GM18526 (cell line): ENCODE measurements around the gene BRIP1.

Experiments
- POLR2A ChIP-seq: IDR thresholded peaks from 3 replicates; pipeline ENCODE4 v1.6.1; 2011; ENCODE audit not compliant: insufficient read length; ENCODE audit errors: extremely low read depth

Gene BRIP1

GRCh38 chr17:61732169-61732568, 131.2 kb downstream of the BRIP1 start:
- TF ChIP-seq POLR2A = no peak

GRCh38 chr17:61731330-61731729, 132.0 kb downstream of the BRIP1 start:
- no peak for TF ChIP-seq POLR2A

- TF ChIP-seq POLR2A = no peak
These were observed 133.5 kb downstream of the BRIP1 start for GRCh38 chr17:61729690-61730268.

- TF ChIP-seq POLR2A = no peak
These were observed 135.0 kb downstream of the BRIP1 start for GRCh38 chr17:61728297-61728836.

- no peak for TF ChIP-seq POLR2A
These were observed 136.4 kb downstream of the BRIP1 start for GRCh38 chr17:61726977-61727376.

GRCh38 chr17:61724777-61725176, 138.6 kb downstream of the BRIP1 start:
- TF ChIP-seq POLR2A = no peak

GRCh38 chr17:61723914-61724313, 139.4 kb downstream of the BRIP1 start:
- TF ChIP-seq POLR2A = no peak

GRCh38 chr17:61723183-61723582, 140.1 kb downstream of the BRIP1 start:
- no peak for TF ChIP-seq POLR2A

GRCh38 chr17:61722398-61722797, 140.9 kb downstream of the BRIP1 start:
- no peak for TF ChIP-seq POLR2A

GRCh38 chr17:61720016-61720795, 143.1 kb downstream of the BRIP1 start:
- TF ChIP-seq POLR2A = no peak

GRCh38 chr17:61718022-61718421, 145.3 kb downstream of the BRIP1 start:
- no peak for TF ChIP-seq POLR2A

GRCh38 chr17:61717352-61717751, 146.0 kb downstream of the BRIP1 start:
- no peak for TF ChIP-seq POLR2A

- no peak for TF ChIP-seq POLR2A
These were observed 147.0 kb downstream of the BRIP1 start for GRCh38 chr17:61716225-61716829.

- TF ChIP-seq POLR2A = no peak
These were observed 148.0 kb downstream of the BRIP1 start for GRCh38 chr17:61715348-61715747.

GRCh38 chr17:61714300-61714699, 149.0 kb downstream of the BRIP1 start:
- TF ChIP-seq POLR2A = no peak

GRCh38 chr17:61713035-61713434, 150.3 kb downstream of the BRIP1 start:
- no peak for TF ChIP-seq POLR2A
